B cell (primary cell): ENCODE measurements around the gene CAMP. TPM values are rescaled to one million over a fixed set of nuclear protein-coding genes. Genes with fewer than 3 reads are reported as not detected.

Experiments used
- ATAC-seq: fragments of 200-7000 bp; cut with Tn5 transposase; one replicate; pipeline ENCODE4 v1.10.0; 2021; ENCODE audit warnings: low read depth, mild to moderate bottlenecking, moderate number of reproducible peaks, moderate library complexity
- CTCF ChIA-PET: fragments of 350-600 bp; sonication (Branson Sonifier 250); formaldehyde crosslinking; loops from one replicate; lab custom pipeline; 2021; ENCODE audit warnings: antibody characterized with exemption, inconsistent platforms; lab: Charles Lee
- POLR2A ChIA-PET: fragments of 350-600 bp; sonication (Branson Sonifier 250); formaldehyde crosslinking; loops from one replicate; lab custom pipeline; 2021; ENCODE audit warnings: antibody characterized with exemption; lab: Charles Lee
- DNase-seq: peaks from one replicate; pipeline ENCODE4 v3.0.0; 2013
- H2AFZ ChIP-seq: 2 replicates; pipeline ENCODE4 v1.6.1; 2012; ENCODE audit warnings: mild to moderate bottlenecking, low read depth, low read length; ENCODE audit not compliant: insufficient read depth, poor library complexity, severe bottlenecking
- H3K27ac ChIP-seq, 2 donors: 1 replicate in 1 of 2; 2 replicates in 1 of 2; pipeline ENCODE4 v1.5.1; 2012 to 2013; ENCODE audit warnings: low read length in 2 of 2, mild to moderate bottlenecking in 2 of 2, moderate library complexity in 1 of 2
- H3K27me3 ChIP-seq, 4 experiments: fragments of 200-600 bp in 1 of 4; sonication (generic) in 1 of 4; replicated peaks in 1 of 4; 1 replicate in 2 of 4; 2 replicates in 2 of 4; pipeline versions ENCODE4 v1.6.1 to v1.7.0; 2013 to 2016; ENCODE audit warnings: low read length in 3 of 4, mild to moderate bottlenecking in 2 of 4, mixed read lengths in 1 of 4, moderate library complexity in 1 of 4; ENCODE audit not compliant: insufficient read depth in 4 of 4, control insufficient read depth in 3 of 4; ENCODE audit errors: control extremely low read depth in 1 of 4
- H3K36me3 ChIP-seq, 2 experiments: replicated peaks in 1 of 2; 1 replicate in 1 of 2; 2 replicates in 1 of 2; pipeline versions ENCODE4 v1.6.1 to v1.7.1; 2013; ENCODE audit warnings: low read length in 1 of 2; ENCODE audit not compliant: insufficient read depth in 2 of 2, control insufficient read depth in 1 of 2; ENCODE audit errors: control extremely low read depth in 1 of 2, extremely low read depth in 1 of 2
- H3K4me1 ChIP-seq, 2 donors: fragments of 200-600 bp in 1 of 2; sonication (generic) in 1 of 2; 1 replicate in 1 of 2; 2 replicates in 1 of 2; pipeline versions ENCODE4 v1.5.1 to v1.6.1; 2013 to 2017; ENCODE audit warnings: low read length in 2 of 2; ENCODE audit not compliant: control insufficient read depth in 2 of 2, insufficient read depth in 2 of 2
- H3K4me2 ChIP-seq: replicated peaks from 2 replicates; pipeline ENCODE3; 2012; ENCODE audit warnings: mild to moderate bottlenecking, low read depth, low read length; ENCODE audit not compliant: poor library complexity, severe bottlenecking
- H3K4me3 ChIP-seq, 5 experiments: fragments of 200-600 bp in 1 of 5; sonication (generic) in 1 of 5; 1 replicate in 3 of 5; 2 replicates in 2 of 5; pipeline versions ENCODE4 v1.5.1 to v1.7.0; 2011 to 2016; ENCODE audit warnings: low read length in 4 of 5, mild to moderate bottlenecking in 4 of 5, low read depth in 2 of 5, control low read depth in 1 of 5, moderate library complexity in 1 of 5; ENCODE audit not compliant: insufficient read depth in 1 of 5; ENCODE audit errors: control extremely low read depth in 1 of 5, extremely low read depth in 1 of 5
- H3K79me2 ChIP-seq: fragments of 200-600 bp; sonication (generic); one replicate; pipeline ENCODE4 v1.6.0; 2016; ENCODE audit warnings: low read length; ENCODE audit not compliant: control insufficient read depth, insufficient read depth
- H3K9ac ChIP-seq: fragments of 200-600 bp; sonication (generic); 2 replicates; pipeline ENCODE4 v1.6.1; 2017; ENCODE audit warnings: mild to moderate bottlenecking, low read length, moderate library complexity
- H3K9me3 ChIP-seq, 3 donors: one replicate each; pipeline versions ENCODE4 v1.6.1 to v1.7.1; 2013; ENCODE audit warnings: low read length in 2 of 3; ENCODE audit not compliant: control insufficient read depth in 2 of 3, insufficient read depth in 1 of 3; ENCODE audit errors: control extremely low read depth in 1 of 3
- H4K20me1 ChIP-seq: 2 replicates; pipeline ENCODE4 v1.6.0; 2012; ENCODE audit warnings: mild to moderate bottlenecking, low read length; ENCODE audit not compliant: insufficient read depth, control insufficient read depth, poor library complexity, severe bottlenecking
- H3K27ac Mint-ChIP-seq: one replicate; pipeline ENCODE4 v1.8.0; 2021; ENCODE audit warnings: mixed read lengths
- H3K27me3 Mint-ChIP-seq: one replicate; pipeline ENCODE4 v1.8.0; 2021; ENCODE audit warnings: mixed read lengths
- H3K4me1 Mint-ChIP-seq: one replicate; pipeline ENCODE4 v1.8.0; 2021; ENCODE audit warnings: mixed read lengths
- H3K4me3 Mint-ChIP-seq: one replicate; pipeline ENCODE4 v1.8.0; 2021; ENCODE audit warnings: mixed read lengths
- H3K9me3 Mint-ChIP-seq: one replicate; pipeline ENCODE4 v1.8.0; 2022; ENCODE audit warnings: mixed read lengths; ENCODE audit not compliant: insufficient read depth
- CTCF ChIP-seq: fragments of 200-600 bp; IDR thresholded peaks from one replicate; pipeline ENCODE4 v1.8.0; 2022; ENCODE audit warnings: antibody characterized with exemption, mild to moderate bottlenecking
- EZH2 ChIP-seq: IDR thresholded peaks from 2 replicates; pipeline ENCODE4 v1.6.1; 2012; ENCODE audit warnings: borderline replicate concordance, low read depth, mild to moderate bottlenecking, moderate library complexity, low read length; ENCODE audit not compliant: insufficient read depth, poor library complexity, severe bottlenecking
- WGBS: methylation state at CpG from one replicate; pipeline ENCODE4 v1.1.5; 2013; ENCODE audit warnings: missing lambda C conversion rate; ENCODE audit not compliant: insufficient coverage; 5-methylcytosine and 5-hydroxymethylcytosine counted together
- intact Hi-C: fragments of 100-400 bp; cut with micrococcal nuclease; formaldehyde crosslinking; loops from one replicate; pipeline ENCODE4 v1.10.0; 2022
- polyA minus RNA-seq: library from RNA; depleted of rRNA, polyadenylated mRNA; stranded (reverse); fragments of >200 nt; gene quantifications from 2 replicates; pipeline ENCODE4 v1.2.3, GENCODE V29; 2012
- polyA plus RNA-seq: library from polyadenylated mRNA; depleted of rRNA; stranded (reverse); fragments of >200 nt; gene quantifications from 2 replicates; pipeline ENCODE4 v1.2.3, GENCODE V29; 2012
- total RNA-seq, 2 donors: library from RNA; stranded (reverse); fragments of 120-200 nt in 1 of 2; gene quantifications; 1 replicate in 1 of 2; 2 replicates in 1 of 2; pipeline versions ENCODE4 v1.2.3 to v1.2.4, GENCODE V29; 2013 to 2022

Gene CAMP
- total RNA-seq (not detected in 2 replicates), polyA plus RNA-seq (0.22 and 0.30 TPM in 2 replicates), polyA minus RNA-seq (2.0 TPM in 1 of 2 replicates, not detected in the other)
- total RNA-seq (2013) = 0.54 TPM

- Mint-ChIP-seq H3K9me3 (no peaks in the 10 kb centered on the region), H3K27ac (peak within 1 kb of the TSS; percentile 82), H3K4me3 (peak within 1 kb of the TSS; percentile 59), H3K4me1 (peaks cover 69% of the 10 kb centered on the region), H3K27me3 (no peaks in the 10 kb centered on the region)
- ATAC-seq = peak; percentile 66
- H4K20me1 ChIP-seq = no peaks in the 10 kb centered on the region
- H3K36me3 ChIP-seq = no peaks in the 10 kb centered on the region
- DNase-seq = peak; percentile 76
- H3K9ac ChIP-seq = peak within 1 kb of the TSS; percentile 6
- ChIA-PET CTCF (interaction anchor here (0.6 to 1.9 kb wide), 3 partner anchors 15 to 285 kb away, joined by 3 to 5 read pairs (median 3); no protein-coding TSS in a partner anchor), POLR2A (no interaction called here)
- intact Hi-C loops = no loop called here
- no peaks in the 10 kb centered on the region for H3K79me2 ChIP-seq
- peaks cover 66 to 71% of the 10 kb centered on the region in 2 donors for H3K4me1 ChIP-seq
- H3K27me3 ChIP-seq = no peaks in the 10 kb centered on the region
- peak within 1 kb of the TSS; percentile 56 for H3K4me2 ChIP-seq
- H3K4me3 ChIP-seq = peak within 1 kb of the TSS in 2 of 5 experiments; percentile 5 to 13
- peaks cover 0 to 10% (median 0%) of the 10 kb centered on the region in 3 donors for H3K9me3 ChIP-seq
- peak within 1 kb of the TSS; percentile 65 to 76 for H3K27ac ChIP-seq
- H2AFZ ChIP-seq = peak within 1 kb of the TSS; percentile 20
- TF ChIP-seq EZH2 (no peak), CTCF (no peak)
- 13% methylated on average over 3 of the region's 11 CpGs for WGBS
Measured at GRCh38 chr3:48222616-48223513, at the start of gene CAMP. CAMP (plus strand) TSS chr3:48223495; CDS start chr3:48223512, 17 bp downstream.

- CTCF ChIA-PET = interaction anchor here (1.0 kb wide), 1 partner anchor 17 kb away, joined by 3 read pairs; no protein-coding TSS in a partner anchor
- intact Hi-C loops = no loop called here
- no peaks in the 10 kb centered on the region for H3K79me2 ChIP-seq
Measured at GRCh38 chr3:48178072-48178471, 45.2 kb upstream of the CAMP start.

More at GRCh38 chr3:48178072-48178471, 45.2 kb upstream of the CAMP start:
- no peak overlapping the region for H2AFZ ChIP-seq
- WGBS = no CpG with 5 or more reads among the region's 2 CpGs
- POLR2A ChIA-PET = no interaction called here
- H3K9me3 Mint-ChIP-seq = no peaks in the 10 kb centered on the region
- no peak overlapping the region for H3K4me2 ChIP-seq
- H3K27me3 ChIP-seq = no peaks in the 10 kb centered on the region
- no peak for DNase-seq
- H3K4me1 ChIP-seq = no peaks in the 10 kb centered on the region
- no peaks in the 10 kb centered on the region for H3K9me3 ChIP-seq
- H3K27me3 Mint-ChIP-seq = no peaks in the 10 kb centered on the region
- no peak for TF ChIP-seq CTCF
- no peak for TF ChIP-seq EZH2
- no peak overlapping the region for H3K4me3 ChIP-seq
- H3K4me3 Mint-ChIP-seq = no peak overlapping the region
- H3K27ac Mint-ChIP-seq = no peak overlapping the region
- ATAC-seq = no peak
- H3K36me3 ChIP-seq = peaks cover 0 to 1% of the 10 kb centered on the region in 2 experiments
- H4K20me1 ChIP-seq = no peaks in the 10 kb centered on the region
- no peak overlapping the region for H3K9ac ChIP-seq
- no peaks in the 10 kb centered on the region for H3K4me1 Mint-ChIP-seq
- no peak overlapping the region for H3K27ac ChIP-seq
